ENCODE measurements around the gene APOL1. TPM values are rescaled to one million over a fixed set of nuclear protein-coding genes. Genes with fewer than 3 reads are reported as not detected.

The APOL1 gene
- total and polyA plus RNA-seq, 9 of the 15 experiments (the other 6 are each of a cell fraction or from before 2014, with no cell fraction given): 2.5 to 9.7 (median 5.6) TPM

GRCh38 chr22:36204001-36204631, 48.8 kb upstream of the APOL1 start:
- BruUV-seq (replicated peaks): no TSS peak
- Histone ChIP-seq H3K4me1 (replicated peaks in 1 of 2; ENCODE audit: control insufficient read depth in 2 of 2, insufficient read depth in 2 of 2, low read length in 2 of 2) (peaks cover 19 to 21% of the 10 kb centered on the region in 2 experiments; a peak in 4 of 5 replicates), H3K27ac (ENCODE audit: extremely low read depth, low read depth, low read length) (no peak overlapping the region), H3K4me3 (no peak overlapping the region), H3K9me3 (replicated peaks; ENCODE audit: control insufficient read depth, insufficient read depth, low read depth, low read length) (no peaks in the 10 kb centered on the region), H3K79me2 (ENCODE audit: control insufficient read depth, insufficient read depth, low read length) (peaks cover 18% of the 10 kb centered on the region), H3K36me3 (ENCODE audit: control insufficient read depth, insufficient read depth, low read length) (peaks cover 4% of the 10 kb centered on the region; the same call in 1 of the 3 replicates), H3K9me1 (ENCODE audit: control insufficient read depth, insufficient read depth, low read length) (no peaks in the 10 kb centered on the region), H3K4me2 (ENCODE audit: insufficient read depth, low read length) (peak overlapping the region; percentile 21; the same call in 1 of the 2 replicates), H3K9ac (ENCODE audit: insufficient read depth in 1 of 2, low read depth in 2 of 2, low read length in 2 of 2) (peak overlapping the region in 1 of 2 experiments; percentile 5; a peak in 1 of 4 replicates), H2AFZ (ENCODE audit: low read depth, low read length) (0 out of 2 replicates have a peak overlapping the region, but pooled peaks have one; percentile 15), H4K20me1 (replicated peaks; ENCODE audit: control insufficient read depth, insufficient read depth, low read length) (no peaks in the 10 kb centered on the region), H3K27me3 (ENCODE audit: control insufficient read depth in 2 of 2, insufficient read depth in 2 of 2, low read length in 2 of 2) (no peaks in the 10 kb centered on the region)
- in situ Hi-C loops (cut with MboI): no loop called here
- DNase-seq (ENCODE audit: extremely low read depth in 1 of 4, low spot score in 3 of 4): no peak
- ATAC-seq: no peak
- ChIA-PET POLR2A (interaction anchor here (0.6 to 0.9 kb wide), 2 partner anchors 66 to 115 kb away, joined by 3 to 4 read pairs; no protein-coding TSS in a partner anchor), CTCF (ENCODE audit: low intra/inter-chr PET ratio) (no interaction called here)
- intact Hi-C loops (cut with micrococcal nuclease): no loop called here
- FAIRE-seq: no peak
- 34% methylated on average over 7 of the region's 8 CpGs for WGBS (ENCODE audit: insufficient coverage, low coverage, missing lambda C conversion rate)
- no peak for TF ChIP-seq MECOM (CRISPR knock-in tag; IDR thresholded peaks at IDR 0.05)
- no peak for TF ChIP-seq FOXA3 (CRISPR knock-in tag; conservative IDR thresholded peaks at IDR 0.05 in 1 of 2, IDR thresholded peaks at IDR 0.05 in 1 of 2)
- no peak for TF ChIP-seq FOXA1 (IDR thresholded peaks at IDR 0.05; ENCODE audit: borderline replicate concordance)
- TF ChIP-seq E2F8 (IDR thresholded peaks at IDR 0.05; ENCODE audit: low read depth, partially characterized antibody): no peak
- TF ChIP-seq MTA1 (IDR thresholded peaks at IDR 0.05; ENCODE audit: borderline replicate concordance): no peak
- no peak for TF ChIP-seq RBM14 (IDR thresholded peaks at IDR 0.05; ENCODE audit: borderline replicate concordance, insufficient read depth, low read depth, low read length)
- no peak for TF ChIP-seq RCOR1 (IDR thresholded peaks at IDR 0.05; ENCODE audit: borderline replicate concordance in 1 of 2, low read depth in 2 of 2, low read length in 2 of 2)
- no peak for TF ChIP-seq CBFA2T2 (conservative IDR thresholded peaks at IDR 0.05)
- TF ChIP-seq, protein P1, sequence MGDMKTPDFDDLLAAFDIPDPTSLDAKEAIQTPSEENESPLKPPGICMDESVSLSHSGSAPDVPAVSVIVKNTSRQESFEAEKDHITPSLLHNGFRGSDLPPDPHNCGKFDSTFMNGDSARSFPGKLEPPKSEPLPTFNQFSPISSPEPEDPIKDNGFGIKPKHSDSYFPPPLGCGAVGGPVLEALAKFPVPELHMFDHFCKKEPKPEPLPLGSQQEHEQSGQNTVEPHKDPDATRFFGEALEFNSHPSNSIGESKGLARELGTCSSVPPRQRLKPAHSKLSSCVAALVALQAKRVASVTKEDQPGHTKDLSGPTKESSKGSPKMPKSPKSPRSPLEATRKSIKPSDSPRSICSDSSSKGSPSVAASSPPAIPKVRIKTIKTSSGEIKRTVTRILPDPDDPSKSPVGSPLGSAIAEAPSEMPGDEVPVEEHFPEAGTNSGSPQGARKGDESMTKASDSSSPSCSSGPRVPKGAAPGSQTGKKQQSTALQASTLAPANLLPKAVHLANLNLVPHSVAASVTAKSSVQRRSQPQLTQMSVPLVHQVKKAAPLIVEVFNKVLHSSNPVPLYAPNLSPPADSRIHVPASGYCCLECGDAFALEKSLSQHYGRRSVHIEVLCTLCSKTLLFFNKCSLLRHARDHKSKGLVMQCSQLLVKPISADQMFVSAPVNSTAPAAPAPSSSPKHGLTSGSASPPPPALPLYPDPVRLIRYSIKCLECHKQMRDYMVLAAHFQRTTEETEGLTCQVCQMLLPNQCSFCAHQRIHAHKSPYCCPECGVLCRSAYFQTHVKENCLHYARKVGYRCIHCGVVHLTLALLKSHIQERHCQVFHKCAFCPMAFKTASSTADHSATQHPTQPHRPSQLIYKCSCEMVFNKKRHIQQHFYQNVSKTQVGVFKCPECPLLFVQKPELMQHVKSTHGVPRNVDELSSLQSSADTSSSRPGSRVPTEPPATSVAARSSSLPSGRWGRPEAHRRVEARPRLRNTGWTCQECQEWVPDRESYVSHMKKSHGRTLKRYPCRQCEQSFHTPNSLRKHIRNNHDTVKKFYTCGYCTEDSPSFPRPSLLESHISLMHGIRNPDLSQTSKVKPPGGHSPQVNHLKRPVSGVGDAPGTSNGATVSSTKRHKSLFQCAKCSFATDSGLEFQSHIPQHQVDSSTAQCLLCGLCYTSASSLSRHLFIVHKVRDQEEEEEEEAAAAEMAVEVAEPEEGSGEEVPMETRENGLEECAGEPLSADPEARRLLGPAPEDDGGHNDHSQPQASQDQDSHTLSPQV (IDR thresholded peaks at IDR 0.05): no peak
- TF ChIP-seq, protein P2, sequence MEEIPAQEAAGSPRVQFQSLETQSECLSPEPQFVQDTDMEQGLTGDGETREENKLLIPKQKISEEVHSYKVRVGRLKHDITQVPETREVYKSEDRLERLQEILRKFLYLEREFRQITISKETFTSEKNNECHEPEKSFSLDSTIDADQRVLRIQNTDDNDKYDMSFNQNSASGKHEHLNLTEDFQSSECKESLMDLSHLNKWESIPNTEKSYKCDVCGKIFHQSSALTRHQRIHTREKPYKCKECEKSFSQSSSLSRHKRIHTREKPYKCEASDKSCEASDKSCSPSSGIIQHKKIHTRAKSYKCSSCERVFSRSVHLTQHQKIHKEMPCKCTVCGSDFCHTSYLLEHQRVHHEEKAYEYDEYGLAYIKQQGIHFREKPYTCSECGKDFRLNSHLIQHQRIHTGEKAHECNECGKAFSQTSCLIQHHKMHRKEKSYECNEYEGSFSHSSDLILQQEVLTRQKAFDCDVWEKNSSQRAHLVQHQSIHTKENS (CRISPR knock-in tag; IDR thresholded peaks at IDR 0.05): no peak
- TF ChIP-seq SIRT6 (IDR thresholded peaks at IDR 0.05; ENCODE audit: low read depth, low read length): no peak
- TF ChIP-seq MXD1 (CRISPR knock-in tag; IDR thresholded peaks at IDR 0.05; ENCODE audit: borderline replicate concordance, poor library complexity, severe bottlenecking): no peak

Measured in K562 (cell line).